Nephron (organoid): Measurements from ENCODE around the gene TCF12.

ENCODE experiments used
- H3K27ac Mint-ChIP-seq, 3 experiments: 2 replicates each; pipeline ENCODE4 v1.8.0; 2020; ENCODE audit warnings: mixed read lengths in 3 of 3, mild to moderate bottlenecking in 2 of 3, moderate library complexity in 1 of 3
- H3K27me3 Mint-ChIP-seq: 2 replicates; pipeline ENCODE4 v1.8.0; 2021; ENCODE audit warnings: low read depth, mild to moderate bottlenecking, moderate library complexity, mixed read lengths
- H3K36me3 Mint-ChIP-seq: 2 replicates; pipeline ENCODE4 v1.8.0; 2020; ENCODE audit warnings: low read depth, mixed read lengths
- H3K4me1 Mint-ChIP-seq: 2 replicates; pipeline ENCODE4 v1.8.0; 2020; ENCODE audit warnings: mixed read lengths
- H3K4me3 Mint-ChIP-seq, 3 experiments: 2 replicates each; pipeline ENCODE4 v1.8.0; 2020; ENCODE audit warnings: mild to moderate bottlenecking in 3 of 3, mixed read lengths in 3 of 3, moderate library complexity in 2 of 3
- H3K9me3 Mint-ChIP-seq: 2 replicates; pipeline ENCODE4 v1.8.0; 2020; ENCODE audit warnings: mixed read lengths
- TF ChIP-seq, protein P1 (sequence below), 3 experiments: fragments of 200-600 bp; sonication (generic); IDR thresholded peaks; one replicate each; pipeline ENCODE4 v1.5.0; 2021; ENCODE audit warnings: antibody characterized with exemption in 3 of 3; ENCODE audit not compliant: unreplicated experiment in 3 of 3

Gene TCF12

GRCh38 chr15:57216288-57216687 lies 297.8 kb downstream of the TCF12 start:
- peak overlapping the region; percentile 64 to 89 (median 83) for H3K27ac Mint-ChIP-seq
- H3K27me3 Mint-ChIP-seq = no peaks in the 10 kb centered on the region
- H3K36me3 Mint-ChIP-seq = no peaks in the 10 kb centered on the region
- TF ChIP-seq, protein P1, sequence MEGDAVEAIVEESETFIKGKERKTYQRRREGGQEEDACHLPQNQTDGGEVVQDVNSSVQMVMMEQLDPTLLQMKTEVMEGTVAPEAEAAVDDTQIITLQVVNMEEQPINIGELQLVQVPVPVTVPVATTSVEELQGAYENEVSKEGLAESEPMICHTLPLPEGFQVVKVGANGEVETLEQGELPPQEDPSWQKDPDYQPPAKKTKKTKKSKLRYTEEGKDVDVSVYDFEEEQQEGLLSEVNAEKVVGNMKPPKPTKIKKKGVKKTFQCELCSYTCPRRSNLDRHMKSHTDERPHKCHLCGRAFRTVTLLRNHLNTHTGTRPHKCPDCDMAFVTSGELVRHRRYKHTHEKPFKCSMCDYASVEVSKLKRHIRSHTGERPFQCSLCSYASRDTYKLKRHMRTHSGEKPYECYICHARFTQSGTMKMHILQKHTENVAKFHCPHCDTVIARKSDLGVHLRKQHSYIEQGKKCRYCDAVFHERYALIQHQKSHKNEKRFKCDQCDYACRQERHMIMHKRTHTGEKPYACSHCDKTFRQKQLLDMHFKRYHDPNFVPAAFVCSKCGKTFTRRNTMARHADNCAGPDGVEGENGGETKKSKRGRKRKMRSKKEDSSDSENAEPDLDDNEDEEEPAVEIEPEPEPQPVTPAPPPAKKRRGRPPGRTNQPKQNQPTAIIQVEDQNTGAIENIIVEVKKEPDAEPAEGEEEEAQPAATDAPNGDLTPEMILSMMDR (IDR thresholded peaks at IDR 0.05; ENCODE audit: unreplicated experiment in 3 of 3) = no peak
- H3K4me1 Mint-ChIP-seq = peaks cover 70% of the 10 kb centered on the region
- no peaks in the 10 kb centered on the region for H3K9me3 Mint-ChIP-seq
- peak overlapping the region; percentile 7 to 58 (median 19) for H3K4me3 Mint-ChIP-seq

DNA sequence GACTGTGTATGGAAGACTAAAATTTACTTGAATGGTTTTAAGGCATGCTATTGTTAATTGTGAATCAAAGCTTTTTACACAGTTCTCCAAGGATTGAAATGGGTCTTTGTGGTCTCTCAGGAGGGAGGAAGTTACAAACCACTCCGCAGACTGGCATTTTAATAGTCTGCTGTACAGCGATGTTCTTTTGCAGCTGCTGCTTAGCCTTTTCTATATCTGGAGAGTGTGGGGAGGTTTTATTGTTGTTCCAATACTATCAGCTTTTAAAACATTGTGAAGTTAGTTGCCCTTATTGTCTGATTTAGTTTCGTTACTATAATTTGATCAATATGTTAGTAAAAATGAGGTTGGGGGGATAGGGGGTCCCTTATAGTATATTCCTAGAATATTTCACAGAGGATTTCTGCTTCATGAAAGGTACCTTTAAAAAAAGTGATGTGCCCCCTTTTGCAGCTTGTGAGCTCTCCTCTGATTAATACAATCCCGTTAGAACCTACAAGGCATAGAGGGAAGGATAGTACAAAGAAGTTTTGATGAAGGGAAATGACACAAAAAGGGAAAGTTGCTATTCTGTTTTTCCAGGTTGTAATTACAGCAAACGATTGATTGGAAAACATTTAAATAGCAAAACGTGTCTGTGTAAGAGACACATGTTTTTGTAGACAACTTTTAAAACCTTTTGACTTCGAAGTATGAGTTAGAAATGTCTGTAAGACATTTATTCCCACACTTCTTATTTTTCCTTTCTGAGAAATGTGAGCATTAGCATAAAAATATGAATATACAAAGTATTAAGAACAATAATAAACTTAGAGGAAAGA lies 299.5 kb downstream of the TCF12 start:
- Mint-ChIP-seq H3K4me1 (peaks cover 71% of the 10 kb centered on the region), H3K27ac (peak overlapping the region; percentile 91 to 95 (median 94)), H3K9me3 (no peaks in the 10 kb centered on the region), H3K27me3 (no peaks in the 10 kb centered on the region), H3K36me3 (no peaks in the 10 kb centered on the region), H3K4me3 (peak overlapping the region; percentile 40 to 94 (median 70))
- TF ChIP-seq, protein P1 (IDR thresholded peaks at IDR 0.05; ENCODE audit: unreplicated experiment in 3 of 3) = no peak

- TF ChIP-seq, protein P1 (IDR thresholded peaks at IDR 0.05; ENCODE audit: unreplicated experiment in 3 of 3) = no peak
- Mint-ChIP-seq H3K9me3 (no peaks in the 10 kb centered on the region), H3K27me3 (no peaks in the 10 kb centered on the region), H3K4me3 (peak overlapping the region; percentile 83 to 94 (median 89)), H3K4me1 (peaks cover 71% of the 10 kb centered on the region), H3K27ac (peak overlapping the region; percentile 94 to 95 (median 94)), H3K36me3 (no peaks in the 10 kb centered on the region)
Observed at GRCh38 chr15:57218826-57219576, 300.6 kb downstream of the TCF12 start.

GRCh38 chr15:57220205-57220604 lies 301.8 kb downstream of the TCF12 start:
- peaks cover 67% of the 10 kb centered on the region for H3K4me1 Mint-ChIP-seq
- TF ChIP-seq, protein P1 (IDR thresholded peaks at IDR 0.05; ENCODE audit: unreplicated experiment in 3 of 3) = no peak
- H3K27ac Mint-ChIP-seq = peak overlapping the region; percentile 79 to 95 (median 94)
- no peaks in the 10 kb centered on the region for H3K27me3 Mint-ChIP-seq
- no peaks in the 10 kb centered on the region for H3K9me3 Mint-ChIP-seq
- peak overlapping the region; percentile 83 to 94 (median 89) for H3K4me3 Mint-ChIP-seq
- no peaks in the 10 kb centered on the region for H3K36me3 Mint-ChIP-seq

- H3K36me3 Mint-ChIP-seq = no peaks in the 10 kb centered on the region
- H3K9me3 Mint-ChIP-seq = no peaks in the 10 kb centered on the region
- peak overlapping the region; percentile 83 to 94 (median 89) for H3K4me3 Mint-ChIP-seq
- TF ChIP-seq, protein P1 (IDR thresholded peaks at IDR 0.05; ENCODE audit: unreplicated experiment in 3 of 3) = no peak
- peak overlapping the region; percentile 79 to 95 (median 94) for H3K27ac Mint-ChIP-seq
- H3K4me1 Mint-ChIP-seq = peaks cover 58% of the 10 kb centered on the region
- no peaks in the 10 kb centered on the region for H3K27me3 Mint-ChIP-seq
Observed at GRCh38 chr15:57221134-57221533, 302.7 kb downstream of the TCF12 start.
